ENCODE results near the gene PRSS16.

PRSS16 gene

DNA sequence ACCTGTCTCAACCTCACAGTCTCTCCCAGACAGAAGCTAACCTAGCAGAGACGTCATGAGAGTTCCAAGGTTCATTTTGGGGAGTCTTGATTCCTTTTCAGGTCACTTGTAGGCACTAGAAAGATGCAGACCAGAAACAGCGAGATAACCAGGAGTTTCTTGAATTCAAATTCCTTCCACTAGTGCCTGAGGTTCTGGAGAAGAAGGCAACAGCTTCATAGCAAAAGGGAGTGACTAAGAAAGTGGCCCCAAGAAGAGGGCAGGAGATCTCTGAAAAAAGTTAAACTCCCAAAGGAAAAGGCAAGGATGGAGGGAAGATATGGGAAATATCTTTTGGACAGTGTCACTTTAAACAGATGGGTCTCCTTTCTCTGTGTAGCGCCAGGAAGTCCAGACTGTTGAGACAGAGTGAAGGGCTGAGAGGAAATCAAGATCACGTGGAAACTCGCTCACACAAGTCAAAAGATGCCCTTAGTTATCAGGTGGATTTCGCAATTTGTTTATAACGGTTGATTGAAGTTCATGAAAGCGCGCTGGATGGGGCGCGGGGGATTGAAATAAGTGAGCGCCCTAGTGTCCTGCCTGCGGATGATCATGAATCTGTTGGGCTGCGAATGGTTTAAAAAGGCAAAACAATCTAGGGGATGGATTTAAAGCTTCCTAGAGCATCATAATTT, 4.8 kb upstream of the PRSS16 start:
- DNase-seq = no peak
- peaks cover 29% of the 10 kb centered on the region for H3K27me3 ChIP-seq (replicated peaks; ENCODE audit: control insufficient read depth, insufficient read depth, low read length, poor library complexity, severe bottlenecking)

DNA sequence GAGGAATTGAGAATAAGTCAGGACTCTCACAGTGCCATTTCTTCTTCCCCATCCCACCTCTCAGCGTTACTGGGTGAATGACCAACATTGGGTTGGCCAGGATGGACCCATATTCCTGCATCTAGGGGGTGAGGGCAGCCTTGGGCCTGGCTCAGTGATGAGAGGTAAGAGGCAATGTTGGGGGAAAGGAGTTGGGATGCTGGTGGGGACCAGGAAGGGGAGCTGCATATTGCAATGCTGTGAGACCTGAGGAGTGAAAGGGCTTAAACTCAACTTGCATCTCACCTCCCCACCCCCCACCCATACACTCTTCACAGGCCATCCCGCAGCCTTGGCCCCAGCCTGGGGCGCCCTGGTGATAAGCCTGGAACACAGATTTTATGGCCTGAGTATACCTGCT, 1.3 kb downstream of the PRSS16 start:
- no peak for DNase-seq
- Histone ChIP-seq H3K27me3 (replicated peaks; ENCODE audit: control insufficient read depth, insufficient read depth, low read length, poor library complexity, severe bottlenecking) (peaks cover 11% of the 10 kb centered on the region), H3K9me3 (ENCODE audit: control insufficient read depth, low read length) (no peaks in the 10 kb centered on the region), H3K36me3 (ENCODE audit: control insufficient read depth, insufficient read depth, low read length) (no peaks in the 10 kb centered on the region), H3K4me3 (ENCODE audit: insufficient read depth, low read depth, low read length, poor library complexity, severe bottlenecking) (no peak overlapping the region), H3K4me1 (ENCODE audit: control insufficient read depth, insufficient read depth, low read length, poor library complexity, severe bottlenecking) (peaks cover 15% of the 10 kb centered on the region), H3K27ac (ENCODE audit: insufficient read depth, low read length, poor library complexity, severe bottlenecking) (no peak overlapping the region)

More for the DNA sequence above, 4.8 kb upstream of the PRSS16 start:
- Histone ChIP-seq H3K4me3 (ENCODE audit: insufficient read depth, low read depth, low read length, poor library complexity, severe bottlenecking) (no peak overlapping the region), H3K27ac (ENCODE audit: insufficient read depth, low read length, poor library complexity, severe bottlenecking) (no peak overlapping the region), H3K9me3 (ENCODE audit: control insufficient read depth, low read length) (no peaks in the 10 kb centered on the region), H3K4me1 (ENCODE audit: control insufficient read depth, insufficient read depth, low read length, poor library complexity, severe bottlenecking) (no peaks in the 10 kb centered on the region), H3K36me3 (ENCODE audit: control insufficient read depth, insufficient read depth, low read length) (no peaks in the 10 kb centered on the region)

DNA sequence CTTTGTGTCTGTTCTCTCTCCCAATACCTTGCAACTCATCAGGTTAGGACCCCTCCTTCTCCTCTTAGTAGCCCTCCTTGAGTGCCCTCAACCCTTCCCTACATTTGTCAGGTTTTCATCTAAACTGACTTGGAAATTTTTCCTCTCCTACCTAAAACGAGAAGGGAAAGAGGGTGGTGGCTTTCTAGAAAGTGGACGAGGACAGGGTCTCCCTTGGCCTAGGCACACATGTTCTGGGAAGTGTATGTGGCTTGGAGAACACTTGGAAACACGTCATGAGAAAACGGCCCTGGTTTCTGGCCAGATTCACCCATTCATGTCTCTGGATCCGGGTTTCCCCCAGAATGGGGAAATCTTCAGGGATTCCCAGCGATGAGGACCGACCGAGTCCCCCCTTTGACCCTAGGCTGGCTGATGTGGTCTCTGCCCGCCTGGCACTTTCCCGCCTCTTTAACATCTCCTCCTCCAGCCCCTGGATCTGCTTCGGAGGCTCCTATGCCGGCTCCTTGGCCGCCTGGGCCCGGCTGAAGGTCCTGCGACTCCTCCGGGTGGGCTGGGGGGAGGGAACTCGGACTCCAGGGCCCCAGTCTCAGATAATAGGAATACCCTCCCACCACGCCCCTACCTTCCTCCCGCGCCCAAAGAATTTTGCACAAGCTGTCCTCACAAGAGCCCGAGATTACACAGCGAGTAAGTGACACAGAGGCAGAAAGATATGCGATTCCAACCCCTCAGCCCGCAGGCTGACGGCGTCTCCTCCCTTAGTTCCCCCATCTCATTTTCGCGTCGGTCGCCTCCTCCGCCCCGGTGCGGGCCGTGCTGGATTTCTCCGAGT, 3.0 kb downstream of the PRSS16 start:
- Histone ChIP-seq H3K4me3 (ENCODE audit: insufficient read depth, low read depth, low read length, poor library complexity, severe bottlenecking) (peak overlapping the region; percentile 73), H3K9me3 (ENCODE audit: control insufficient read depth, low read length) (no peaks in the 10 kb centered on the region), H3K36me3 (ENCODE audit: control insufficient read depth, insufficient read depth, low read length) (no peaks in the 10 kb centered on the region), H3K27me3 (replicated peaks; ENCODE audit: control insufficient read depth, insufficient read depth, low read length, poor library complexity, severe bottlenecking) (peaks cover 16% of the 10 kb centered on the region), H3K27ac (ENCODE audit: insufficient read depth, low read length, poor library complexity, severe bottlenecking) (no peak overlapping the region), H3K4me1 (ENCODE audit: control insufficient read depth, insufficient read depth, low read length, poor library complexity, severe bottlenecking) (peaks cover 15% of the 10 kb centered on the region)
- DNase-seq = no peak

DNA sequence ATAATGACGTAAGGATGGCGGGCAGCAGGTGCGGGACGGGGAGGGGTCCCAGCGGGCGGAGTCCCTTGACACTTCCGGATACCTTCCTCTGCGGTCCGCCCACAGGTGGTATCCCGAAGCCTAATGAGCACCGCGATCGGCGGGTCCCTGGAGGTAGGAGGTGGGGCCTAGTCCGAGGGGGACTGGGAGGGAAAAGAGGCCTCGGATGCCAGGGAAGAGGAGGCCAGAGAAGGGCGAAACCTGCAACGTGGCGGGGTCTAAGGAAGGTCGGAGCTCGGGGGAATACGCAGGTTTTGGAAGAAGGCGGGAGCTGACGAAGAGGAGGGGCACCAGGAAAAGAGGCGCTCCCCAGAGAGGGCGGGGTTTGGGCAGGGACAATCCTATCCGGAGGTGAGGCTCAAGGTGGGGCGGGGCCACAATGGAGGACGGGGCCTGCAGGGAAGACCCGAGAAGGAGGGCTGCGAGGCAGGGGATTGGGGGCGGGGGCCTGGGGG, 3.7 kb downstream of the PRSS16 start:
- Histone ChIP-seq H3K27ac (ENCODE audit: insufficient read depth, low read length, poor library complexity, severe bottlenecking) (no peak overlapping the region), H3K4me3 (ENCODE audit: insufficient read depth, low read depth, low read length, poor library complexity, severe bottlenecking) (peak overlapping the region; percentile 73), H3K36me3 (ENCODE audit: control insufficient read depth, insufficient read depth, low read length) (no peaks in the 10 kb centered on the region), H3K9me3 (ENCODE audit: control insufficient read depth, low read length) (no peaks in the 10 kb centered on the region), H3K27me3 (replicated peaks; ENCODE audit: control insufficient read depth, insufficient read depth, low read length, poor library complexity, severe bottlenecking) (peaks cover 16% of the 10 kb centered on the region), H3K4me1 (ENCODE audit: control insufficient read depth, insufficient read depth, low read length, poor library complexity, severe bottlenecking) (peaks cover 15% of the 10 kb centered on the region)
- peak; percentile 26 to 61 (median 56) for DNase-seq

DNA sequence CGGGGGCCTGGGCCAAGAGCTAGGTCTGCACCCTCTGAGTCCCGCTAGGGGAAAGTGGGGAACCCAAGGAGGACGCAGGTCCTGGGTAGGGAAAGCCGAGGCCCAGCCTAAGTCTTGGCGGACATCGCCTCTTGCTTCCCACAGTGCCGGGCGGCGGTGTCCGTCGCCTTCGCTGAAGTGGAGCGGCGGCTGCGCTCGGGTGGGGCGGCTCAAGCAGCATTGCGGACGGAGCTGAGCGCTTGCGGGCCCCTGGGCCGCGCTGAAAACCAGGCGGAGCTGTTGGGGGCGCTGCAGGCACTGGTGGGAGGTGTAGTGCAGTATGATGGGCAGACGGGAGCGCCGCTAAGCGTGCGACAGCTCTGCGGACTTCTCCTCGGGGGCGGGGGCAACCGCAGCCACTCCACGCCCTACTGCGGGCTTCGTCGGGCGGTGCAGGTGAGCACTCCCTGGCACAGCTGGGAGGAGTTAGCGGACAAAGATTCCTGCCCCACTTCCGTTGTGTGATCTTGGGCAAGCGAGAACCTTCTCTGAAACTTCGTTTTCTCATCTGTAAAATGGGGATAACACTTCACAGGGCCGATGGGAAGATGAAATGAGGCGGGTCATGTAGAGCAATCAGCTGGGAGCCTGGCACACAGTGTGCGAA, 4.2 kb downstream of the PRSS16 start:
- peaks cover 16% of the 10 kb centered on the region for H3K27me3 ChIP-seq (replicated peaks; ENCODE audit: control insufficient read depth, insufficient read depth, low read length, poor library complexity, severe bottlenecking)
- H3K4me3 ChIP-seq (ENCODE audit: insufficient read depth, low read depth, low read length, poor library complexity, severe bottlenecking) = peak overlapping the region; percentile 73
- peak; percentile 45 to 59 (median 53) for DNase-seq
- no peak overlapping the region for H3K27ac ChIP-seq (ENCODE audit: insufficient read depth, low read length, poor library complexity, severe bottlenecking)
- no peaks in the 10 kb centered on the region for H3K9me3 ChIP-seq (ENCODE audit: control insufficient read depth, low read length)
- no peaks in the 10 kb centered on the region for H3K36me3 ChIP-seq (ENCODE audit: control insufficient read depth, insufficient read depth, low read length)
- H3K4me1 ChIP-seq (ENCODE audit: control insufficient read depth, insufficient read depth, low read length, poor library complexity, severe bottlenecking) = peaks cover 15% of the 10 kb centered on the region

DNA sequence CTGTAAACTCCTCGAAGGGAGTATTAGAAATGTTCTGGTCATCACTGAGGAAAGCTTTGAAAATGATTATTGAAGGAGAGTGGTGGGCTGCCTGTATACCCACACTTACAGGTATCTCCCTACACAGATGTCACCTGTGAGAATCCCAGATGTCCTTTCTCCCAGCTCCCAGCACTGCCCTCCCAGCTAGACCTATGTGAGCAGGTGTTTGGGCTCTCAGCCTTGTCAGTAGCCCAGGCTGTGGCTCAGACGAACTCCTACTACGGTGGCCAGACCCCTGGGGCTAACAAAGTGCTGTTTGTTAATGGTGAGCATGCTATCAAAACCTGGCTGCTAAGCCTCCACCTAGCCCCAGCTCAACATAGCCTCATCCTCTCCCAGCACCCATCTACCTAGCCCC, 7.1 kb downstream of the PRSS16 start:
- H3K9me3 ChIP-seq (ENCODE audit: control insufficient read depth, low read length) = no peaks in the 10 kb centered on the region
- H3K4me1 ChIP-seq (ENCODE audit: control insufficient read depth, insufficient read depth, low read length, poor library complexity, severe bottlenecking) = peaks cover 15% of the 10 kb centered on the region
- no peak overlapping the region for H3K4me3 ChIP-seq (ENCODE audit: insufficient read depth, low read depth, low read length, poor library complexity, severe bottlenecking)
- H3K36me3 ChIP-seq (ENCODE audit: control insufficient read depth, insufficient read depth, low read length) = no peaks in the 10 kb centered on the region
- H3K27me3 ChIP-seq (replicated peaks; ENCODE audit: control insufficient read depth, insufficient read depth, low read length, poor library complexity, severe bottlenecking) = peaks cover 16% of the 10 kb centered on the region
- no peak for DNase-seq
- no peak overlapping the region for H3K27ac ChIP-seq (ENCODE audit: insufficient read depth, low read length, poor library complexity, severe bottlenecking)

DNA sequence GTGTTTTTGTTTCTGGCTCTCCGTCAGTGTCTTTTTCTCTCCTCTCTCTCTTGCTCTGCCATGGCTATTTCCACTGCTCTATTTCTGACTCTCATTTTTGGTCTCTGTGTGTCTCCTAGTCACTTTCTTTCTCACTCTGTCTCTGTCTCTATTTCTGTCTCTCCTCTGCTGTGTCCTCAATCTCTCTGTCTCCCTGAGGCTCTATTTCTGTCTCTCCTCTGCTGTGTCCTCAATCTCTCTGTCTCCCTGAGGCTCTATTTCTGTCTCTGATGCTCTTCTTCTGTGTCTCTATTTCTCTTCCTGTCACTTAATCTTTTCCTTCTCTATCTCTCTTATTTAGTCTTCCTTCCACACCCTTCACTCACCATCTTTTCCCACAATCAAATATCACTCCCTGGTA, 8.4 kb downstream of the PRSS16 start:
- Histone ChIP-seq H3K27me3 (replicated peaks; ENCODE audit: control insufficient read depth, insufficient read depth, low read length, poor library complexity, severe bottlenecking) (peaks cover 17% of the 10 kb centered on the region), H3K9me3 (ENCODE audit: control insufficient read depth, low read length) (no peaks in the 10 kb centered on the region), H3K27ac (ENCODE audit: insufficient read depth, low read length, poor library complexity, severe bottlenecking) (no peak overlapping the region), H3K4me1 (ENCODE audit: control insufficient read depth, insufficient read depth, low read length, poor library complexity, severe bottlenecking) (peaks cover 11% of the 10 kb centered on the region), H3K36me3 (ENCODE audit: control insufficient read depth, insufficient read depth, low read length) (no peaks in the 10 kb centered on the region), H3K4me3 (ENCODE audit: insufficient read depth, low read depth, low read length, poor library complexity, severe bottlenecking) (no peak overlapping the region)
- no peak for DNase-seq

DNA sequence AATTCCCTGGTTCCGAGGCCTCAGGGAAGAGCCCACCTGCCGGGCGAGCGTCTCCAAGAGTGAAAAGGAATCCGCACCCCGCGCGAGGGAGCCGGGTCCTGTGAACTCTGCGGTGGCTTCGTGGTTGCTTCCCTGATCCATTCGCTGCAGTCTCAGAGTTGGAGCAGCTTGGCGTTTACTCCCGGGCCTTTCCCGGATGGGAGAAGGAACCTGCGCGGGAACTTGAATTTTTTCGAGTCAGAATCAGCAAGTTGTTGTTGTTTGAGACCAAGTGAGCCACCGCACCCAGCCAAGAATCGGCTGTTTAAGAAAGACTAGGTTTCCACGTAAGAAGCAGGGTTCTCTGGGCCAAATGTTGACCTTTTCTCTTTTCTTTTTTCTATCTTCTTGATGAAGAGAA, 12.9 kb downstream of the PRSS16 start:
- H3K36me3 ChIP-seq (ENCODE audit: control insufficient read depth, insufficient read depth, low read length) = no peaks in the 10 kb centered on the region
- no peak overlapping the region for H3K4me3 ChIP-seq (ENCODE audit: insufficient read depth, low read depth, low read length, poor library complexity, severe bottlenecking)
- no peaks in the 10 kb centered on the region for H3K4me1 ChIP-seq (ENCODE audit: control insufficient read depth, insufficient read depth, low read length, poor library complexity, severe bottlenecking)
- no peaks in the 10 kb centered on the region for H3K9me3 ChIP-seq (ENCODE audit: control insufficient read depth, low read length)
- H3K27ac ChIP-seq (ENCODE audit: insufficient read depth, low read length, poor library complexity, severe bottlenecking) = no peak overlapping the region
- peaks cover 11% of the 10 kb centered on the region for H3K27me3 ChIP-seq (replicated peaks; ENCODE audit: control insufficient read depth, insufficient read depth, low read length, poor library complexity, severe bottlenecking)
- no peak for DNase-seq

DNA sequence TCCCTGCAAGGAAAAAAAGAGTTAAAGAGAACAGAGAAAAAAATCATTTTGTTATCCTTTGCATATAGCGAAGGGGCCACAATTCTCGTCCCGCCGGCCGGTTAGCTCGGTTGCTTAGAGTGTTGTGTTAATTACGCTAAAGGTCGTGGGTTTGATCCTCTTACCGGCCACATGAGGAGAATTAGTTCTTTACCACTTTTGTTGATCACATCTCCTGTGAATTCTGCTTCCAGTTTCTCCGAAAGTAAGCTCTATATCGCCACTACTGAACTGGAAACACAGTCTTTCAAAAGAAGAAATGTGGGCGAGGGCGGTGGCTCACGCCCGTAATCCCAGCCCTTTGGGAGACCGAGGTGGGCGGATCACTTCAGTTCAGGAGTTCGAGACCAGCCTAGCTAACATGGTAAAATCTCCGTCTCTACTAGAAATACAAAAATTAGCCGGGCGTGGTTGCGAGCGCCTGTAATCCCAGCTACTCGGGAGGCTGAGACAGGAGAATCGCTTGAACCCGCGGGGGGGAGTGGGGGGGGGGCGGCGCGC, 13.4 kb downstream of the PRSS16 start:
- no peak for DNase-seq
- Histone ChIP-seq H3K36me3 (ENCODE audit: control insufficient read depth, insufficient read depth, low read length) (no peaks in the 10 kb centered on the region), H3K4me3 (ENCODE audit: insufficient read depth, low read depth, low read length, poor library complexity, severe bottlenecking) (no peak overlapping the region), H3K27ac (ENCODE audit: insufficient read depth, low read length, poor library complexity, severe bottlenecking) (no peak overlapping the region), H3K27me3 (replicated peaks; ENCODE audit: control insufficient read depth, insufficient read depth, low read length, poor library complexity, severe bottlenecking) (peaks cover 11% of the 10 kb centered on the region), H3K4me1 (ENCODE audit: control insufficient read depth, insufficient read depth, low read length, poor library complexity, severe bottlenecking) (no peaks in the 10 kb centered on the region), H3K9me3 (ENCODE audit: control insufficient read depth, low read length) (no peaks in the 10 kb centered on the region)
